Stimulated activated CD8-positive, alpha-beta memory T cell treated with anti-CD3 and anti-CD28 coated beads, Interleukin-7, amount 100 ng/mL, for 1 hour (primary cell): ENCODE data around the gene KCNK1.

Experiments
- DNase-seq, 2 donors: peaks; one replicate each; pipeline ENCODE4 v3.0.0-alpha.2; 2020; ENCODE audit warnings: low read depth in 2 of 2

KCNK1 gene

GRCh38 chr1:233636503-233636877 lies 22.6 kb downstream of the KCNK1 start:
- no peak for DNase-seq

- DNase-seq: no peak
Observed at GRCh38 chr1:233638513-233638912, 24.6 kb downstream of the KCNK1 start.

GRCh38 chr1:233639611-233640010 lies 25.7 kb downstream of the KCNK1 start:
- DNase-seq: no peak

- no peak for DNase-seq
Observed at GRCh38 chr1:233640179-233640578, 26.3 kb downstream of the KCNK1 start.

GRCh38 chr1:233641029-233641428 lies 27.1 kb downstream of the KCNK1 start:
- DNase-seq: no peak

- DNase-seq: no peak
Observed at GRCh38 chr1:233647073-233647472, 33.2 kb downstream of the KCNK1 start.

- DNase-seq: no peak
Observed at GRCh38 chr1:233647636-233648035, 33.7 kb downstream of the KCNK1 start.

GRCh38 chr1:233651061-233651460 lies 37.2 kb downstream of the KCNK1 start:
- no peak for DNase-seq

- DNase-seq: no peak
Observed at GRCh38 chr1:233651563-233652233, 37.8 kb downstream of the KCNK1 start.

GRCh38 chr1:233652526-233652925 lies 38.6 kb downstream of the KCNK1 start:
- no peak for DNase-seq

GRCh38 chr1:233654658-233655280 lies 40.9 kb downstream of the KCNK1 start:
- no peak for DNase-seq

- no peak for DNase-seq
Observed at GRCh38 chr1:233655301-233655740, 41.4 kb downstream of the KCNK1 start.

GRCh38 chr1:233656032-233656635 lies 42.2 kb downstream of the KCNK1 start:
- DNase-seq: no peak

- DNase-seq: no peak
Observed at GRCh38 chr1:233656687-233657086, 42.8 kb downstream of the KCNK1 start.

- no peak for DNase-seq
Observed at GRCh38 chr1:233657466-233657865, 43.6 kb downstream of the KCNK1 start.

- DNase-seq: no peak
Observed at GRCh38 chr1:233659495-233659894, 45.6 kb downstream of the KCNK1 start.

- DNase-seq: no peak
Observed at GRCh38 chr1:233661376-233662159, 47.7 kb downstream of the KCNK1 start.

- DNase-seq: no peak
Observed at GRCh38 chr1:233662575-233663304, 48.8 kb downstream of the KCNK1 start.

GRCh38 chr1:233664253-233664652 lies 50.3 kb downstream of the KCNK1 start:
- DNase-seq: no peak

- no peak for DNase-seq
Observed at GRCh38 chr1:233664804-233665574, 51.1 kb downstream of the KCNK1 start.
